HepG2 (cell line): Measurements from ENCODE around the gene CD93. TPM values are rescaled to one million over a fixed set of nuclear protein-coding genes. Genes with fewer than 3 reads are reported as not detected.

Experiments
- ATAC-seq: fragments of 200-7000 bp; cut with Tn5 transposase; 3 replicates; pipeline ENCODE4 v1.9.1; 2020; ENCODE audit warnings: mild to moderate bottlenecking, moderate library complexity
- BruUV-seq: library from RNA; stranded (reverse); fragments of 400-500 nt; replicated peaks from 2 replicates; lab custom pipeline; 2021; lab: Mats Ljungman, UMichigan
- CTCF ChIA-PET: fragments of 300-600 bp; formaldehyde crosslinking; extraction: SDS; loops from one replicate; lab custom pipeline; 2021; ENCODE audit warnings: low total read pairs, inconsistent platforms, low intra/inter-chr PET ratio; lab: Yijun Ruan, JAX
- POLR2A ChIA-PET: fragments of 350-600 bp; sonication (Branson Sonifier 250); formaldehyde crosslinking; loops from one replicate; lab custom pipeline; 2020; ENCODE audit warnings: antibody characterized with exemption, inconsistent platforms; lab: Yijun Ruan, JAX
- DNase-seq: peaks from one replicate; pipeline ENCODE4 v3.0.0-alpha.2; 2015; ENCODE audit warnings: low spot score
- FAIRE-seq: peaks from 3 replicates; lab custom pipeline; 2011; peaks lifted over from hg19 to GRCh38; lab: Jason Lieb, UNC
- H2AFZ ChIP-seq: one replicate; pipeline ENCODE4 v1.6.1; 2011; ENCODE audit warnings: low read length, inconsistent platforms
- H3K27ac ChIP-seq: fragments of 300-600 bp; 3 replicates; pipeline ENCODE4 v1.8.0; 2011; ENCODE audit warnings: mixed run types, mild to moderate bottlenecking, mixed read lengths, low read length, inconsistent platforms; ENCODE audit not compliant: insufficient read depth; ENCODE audit errors: extremely low read length
- H3K27me3 ChIP-seq, 2 experiments: fragments of 200-600 bp in 1 of 2; 2 replicates in 1 of 2; 3 replicates in 1 of 2; pipeline versions ENCODE4 v1.6.0 to v1.8.0; 2011; ENCODE audit warnings: low read length in 2 of 2, mild to moderate bottlenecking in 2 of 2, moderate library complexity in 2 of 2, inconsistent platforms in 1 of 2; ENCODE audit not compliant: insufficient read depth in 2 of 2, control insufficient read depth in 1 of 2
- H3K36me3 ChIP-seq, 2 experiments: fragments of 200-600 bp in 1 of 2; replicated peaks in 1 of 2; 2 replicates in 1 of 2; 3 replicates in 1 of 2; pipeline versions ENCODE4 v1.5.1 to v1.8.0; 2011; ENCODE audit warnings: low read length in 2 of 2, inconsistent platforms in 1 of 2; ENCODE audit not compliant: insufficient read depth in 2 of 2, control insufficient read depth in 1 of 2
- H3K4me1 ChIP-seq: 2 replicates; pipeline ENCODE4 v1.5.1; 2012; ENCODE audit warnings: low read length, inconsistent platforms; ENCODE audit not compliant: insufficient read depth
- H3K4me2 ChIP-seq: 2 replicates; pipeline ENCODE4 v1.6.0; 2011; ENCODE audit warnings: low read depth, low read length, inconsistent platforms
- H3K4me3 ChIP-seq, 3 experiments: fragments of 200-600 bp in 1 of 3; sonication (generic), shearing (Covaris generic) in 1 of 3; replicated peaks in 1 of 3; 2 replicates each; pipeline ENCODE4 v1.5.1; 2011 to 2016; ENCODE audit warnings: low read length in 3 of 3, inconsistent platforms in 2 of 3, low read depth in 2 of 3, mild to moderate bottlenecking in 2 of 3, control low read depth in 1 of 3, mixed read lengths in 1 of 3; ENCODE audit not compliant: insufficient read depth in 1 of 3
- H3K79me2 ChIP-seq: one replicate; pipeline ENCODE4 v1.6.1; 2011; ENCODE audit warnings: low read length, inconsistent platforms; ENCODE audit not compliant: insufficient read depth
- H3K9ac ChIP-seq: 2 replicates; pipeline ENCODE4 v1.6.0; 2011; ENCODE audit warnings: mild to moderate bottlenecking, low read depth, low read length, inconsistent platforms; ENCODE audit not compliant: insufficient read depth
- H3K9me3 ChIP-seq: 2 replicates; pipeline ENCODE4 v1.5.1; 2012; ENCODE audit warnings: mild to moderate bottlenecking, low read length
- H4K20me1 ChIP-seq: 2 replicates; pipeline ENCODE4 v1.6.0; 2011; ENCODE audit warnings: inconsistent platforms, mild to moderate bottlenecking, low read length, moderate library complexity; ENCODE audit not compliant: insufficient read depth
- CERS6 ChIP-seq: sonication (generic); formaldehyde crosslinking; IDR thresholded peaks from 2 replicates; pipeline ENCODE4 v1.5.0; 2020; ENCODE audit warnings: missing genetic modification reagents
- FOXA3 ChIP-seq: IDR thresholded peaks from 2 replicates; pipeline ENCODE4 v1.6.1; 2016; ENCODE audit warnings: missing genetic modification reagents, missing compliant biosample characterization
- GFI1 ChIP-seq: sonication (generic); formaldehyde crosslinking; IDR thresholded peaks from 2 replicates; pipeline ENCODE4 v1.5.0; 2020; ENCODE audit warnings: missing genetic modification reagents, mild to moderate bottlenecking, borderline replicate concordance
- GPBP1L1 ChIP-seq: sonication (generic); formaldehyde crosslinking; IDR thresholded peaks from 2 replicates; pipeline ENCODE4 v1.5.0; 2020; ENCODE audit warnings: mild to moderate bottlenecking, missing genetic modification reagents
- IRX3 ChIP-seq: sonication (generic); formaldehyde crosslinking; IDR thresholded peaks from 2 replicates; pipeline ENCODE4 v1.8.1; 2023; ENCODE audit warnings: mild to moderate bottlenecking, low read depth, missing genetic modification reagents, borderline replicate concordance
- KAT7 ChIP-seq: IDR thresholded peaks from 2 replicates; pipeline ENCODE4 v1.6.1; 2018; ENCODE audit warnings: borderline replicate concordance, missing compliant biosample characterization
- SKI ChIP-seq: fragments of 450-650 bp; IDR thresholded peaks from one replicate; pipeline ENCODE4 v1.6.1; 2018; ENCODE audit warnings: mild to moderate bottlenecking; ENCODE audit not compliant: partially characterized antibody
- THAP9 ChIP-seq: sonication (generic); formaldehyde crosslinking; IDR thresholded peaks from 2 replicates; pipeline ENCODE4; 2020; ENCODE audit warnings: missing genetic modification reagents, mild to moderate bottlenecking, borderline replicate concordance
- ZNF616 ChIP-seq: sonication (generic); formaldehyde crosslinking; IDR thresholded peaks from 2 replicates; pipeline ENCODE4 v1.5.0; 2020; ENCODE audit warnings: low read depth, mild to moderate bottlenecking, missing genetic modification reagents
- WGBS: methylation state at CpG from one replicate; pipeline ENCODE4 v1.1.6; 2017; ENCODE audit warnings: low lambda C conversion rate; 5-methylcytosine and 5-hydroxymethylcytosine counted together
- in situ Hi-C: cut with HindIII; loops from 2 replicates; pipeline ENCODE4 v1.10.0; 2017; ENCODE audit warnings: low pct_unique_long_range_greater_than_20kb; ENCODE audit not compliant: extremely low pct_ligation_motif_present
- intact Hi-C: fragments of 100-400 bp; cut with micrococcal nuclease; formaldehyde crosslinking; loops from one replicate; pipeline ENCODE4 v1.10.0; 2022; ENCODE audit not compliant: unreplicated experiment
- polyA plus RNA-seq, 8 experiments: library from polyadenylated mRNA; depleted of rRNA in 3 of 8; stranded (reverse) in 7 of 8; unstranded in 1 of 8; fragments of >200 nt; fragmentation: Illumina TruSeq in 4 of 8; extraction: Trizol in 4 of 8; gene quantifications; 2 replicates each; pipeline versions ENCODE4 v1.2.1 to v1.2.3, GENCODE V29; 2011 to 2016; ENCODE audit warnings: low read depth in 4 of 8, missing spikeins in 1 of 8, mixed read lengths in 1 of 8; ENCODE audit not compliant: insufficient read depth in 1 of 8
- total RNA-seq, 5 experiments: library from RNA; depleted of rRNA; stranded (reverse); fragments of >200 nt; fragmentation: Illumina TruSeq; extraction: Trizol; gene quantifications; 2 replicates each; pipeline ENCODE4 v1.2.3, GENCODE V29; 2016; ENCODE audit warnings: low read depth in 1 of 5

Gene CD93
- total and polyA plus RNA-seq, 2 of the 13 experiments (the other 11 are each of a cell fraction or from before 2014, with no cell fraction given) = not detected

GRCh38 chr20:23086931-23087411, 847 bp upstream of the CD93 start:
- Histone ChIP-seq H3K9me3 (no peaks in the 10 kb centered on the region), H3K79me2 (no peaks in the 10 kb centered on the region), H3K36me3 (no peaks in the 10 kb centered on the region), H3K4me1 (no peaks in the 10 kb centered on the region), H4K20me1 (no peaks in the 10 kb centered on the region), H3K4me3 (no peak overlapping the region), H2AFZ (no peak overlapping the region), H3K4me2 (no peak overlapping the region), H3K27ac (no peak overlapping the region), H3K27me3 (peaks cover 4 to 23% of the 10 kb centered on the region in 2 experiments; a peak in 4 of 5 replicates), H3K9ac (no peak overlapping the region)
- ATAC-seq (no peak), FAIRE-seq (no peak), DNase-seq (no peak)
- intact Hi-C loops (no loop called here), in situ Hi-C loops (no loop called here)
- ChIA-PET POLR2A (no interaction called here), CTCF (no interaction called here)
- no peak for TF ChIP-seq GPBP1L1 (CRISPR knock-in tag)
- WGBS = 50% methylated on average over 14 of the region's 14 CpGs
- no TSS peak for BruUV-seq

GRCh38 chr20:23085436-23086055, 578 bp downstream of the CD93 start:
- DNase-seq = no peak
- Histone ChIP-seq H3K27ac (no peak overlapping the region), H3K36me3 (no peaks in the 10 kb centered on the region), H4K20me1 (no peaks in the 10 kb centered on the region), H3K9ac (no peak overlapping the region), H3K4me2 (no peak overlapping the region), H3K4me1 (no peaks in the 10 kb centered on the region), H2AFZ (no peak overlapping the region), H3K79me2 (no peaks in the 10 kb centered on the region), H3K27me3 (peaks cover 4 to 19% of the 10 kb centered on the region in 2 experiments; a peak in 4 of 5 replicates), H3K4me3 (no peak overlapping the region), H3K9me3 (no peaks in the 10 kb centered on the region)
- CTCF ChIA-PET = no interaction called here
- POLR2A ChIA-PET = no interaction called here
- FAIRE-seq = no peak
- in situ Hi-C loops = no loop called here
- WGBS = 46% methylated on average over 16 of the region's 23 CpGs
- intact Hi-C loops = no loop called here
- ATAC-seq = no peak
- BruUV-seq = no TSS peak
- no peak for TF ChIP-seq GFI1 (CRISPR knock-in tag)
- TF ChIP-seq THAP9 = no peak
- no peak for TF ChIP-seq FOXA3 (CRISPR knock-in tag)
- TF ChIP-seq KAT7 (CRISPR knock-in tag) = no peak
- TF ChIP-seq IRX3 = no peak
- TF ChIP-seq ZNF616 (CRISPR knock-in tag) = no peak
- TF ChIP-seq CERS6 (CRISPR knock-in tag) = no peak
- TF ChIP-seq SKI = no peak
